GM20000 (cell line): Measurements from ENCODE around the gene HAGHL.

ENCODE experiments used
- DNase-seq: peaks from one replicate; pipeline ENCODE4 v3.0.0; 2012; ENCODE audit warnings: low spot score
- TF ChIP-seq, protein P1 (sequence below): IDR thresholded peaks from 2 replicates; pipeline ENCODE4 v1.5.1; 2012; ENCODE audit warnings: mild to moderate bottlenecking, control low read depth; ENCODE audit errors: extremely low read depth, missing control alignments

HAGHL gene

DNA sequence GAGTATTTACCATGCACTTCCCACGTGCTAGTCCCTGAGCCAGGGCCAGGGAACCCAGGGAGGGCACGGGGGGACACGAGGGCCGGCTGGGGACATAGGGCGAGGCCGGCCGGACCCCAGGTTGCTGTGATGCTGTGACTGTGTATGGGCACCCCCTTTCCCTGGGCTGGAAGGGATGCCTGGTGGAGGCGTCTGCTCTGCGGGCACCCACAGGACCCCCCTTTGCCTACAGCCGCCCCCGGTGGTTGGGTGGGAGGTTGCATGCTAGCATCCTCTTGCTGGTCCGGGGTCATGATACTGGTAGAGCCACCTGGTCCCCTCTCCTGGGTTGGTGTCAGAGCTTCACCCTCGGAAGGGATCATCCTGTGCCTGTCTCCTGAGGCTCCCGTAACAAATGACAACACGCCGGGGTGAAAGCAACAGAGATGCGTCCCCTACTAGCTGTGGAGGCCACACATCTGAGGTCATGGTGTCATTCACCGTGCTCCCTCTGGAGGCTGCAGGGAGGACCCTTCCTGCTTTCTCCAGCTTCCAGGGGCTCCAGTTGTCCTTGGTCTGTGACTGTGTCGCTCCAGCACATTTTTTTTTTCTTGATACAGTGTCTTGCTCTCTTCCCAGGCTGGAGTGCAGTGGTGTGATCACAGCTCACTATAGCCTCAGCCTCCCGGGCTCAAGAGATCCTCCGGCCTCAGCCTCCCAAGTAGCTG, 17.0 kb downstream of the HAGHL start:
- no peak for DNase-seq
- TF ChIP-seq, protein P1, sequence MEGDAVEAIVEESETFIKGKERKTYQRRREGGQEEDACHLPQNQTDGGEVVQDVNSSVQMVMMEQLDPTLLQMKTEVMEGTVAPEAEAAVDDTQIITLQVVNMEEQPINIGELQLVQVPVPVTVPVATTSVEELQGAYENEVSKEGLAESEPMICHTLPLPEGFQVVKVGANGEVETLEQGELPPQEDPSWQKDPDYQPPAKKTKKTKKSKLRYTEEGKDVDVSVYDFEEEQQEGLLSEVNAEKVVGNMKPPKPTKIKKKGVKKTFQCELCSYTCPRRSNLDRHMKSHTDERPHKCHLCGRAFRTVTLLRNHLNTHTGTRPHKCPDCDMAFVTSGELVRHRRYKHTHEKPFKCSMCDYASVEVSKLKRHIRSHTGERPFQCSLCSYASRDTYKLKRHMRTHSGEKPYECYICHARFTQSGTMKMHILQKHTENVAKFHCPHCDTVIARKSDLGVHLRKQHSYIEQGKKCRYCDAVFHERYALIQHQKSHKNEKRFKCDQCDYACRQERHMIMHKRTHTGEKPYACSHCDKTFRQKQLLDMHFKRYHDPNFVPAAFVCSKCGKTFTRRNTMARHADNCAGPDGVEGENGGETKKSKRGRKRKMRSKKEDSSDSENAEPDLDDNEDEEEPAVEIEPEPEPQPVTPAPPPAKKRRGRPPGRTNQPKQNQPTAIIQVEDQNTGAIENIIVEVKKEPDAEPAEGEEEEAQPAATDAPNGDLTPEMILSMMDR, result no peak

DNA sequence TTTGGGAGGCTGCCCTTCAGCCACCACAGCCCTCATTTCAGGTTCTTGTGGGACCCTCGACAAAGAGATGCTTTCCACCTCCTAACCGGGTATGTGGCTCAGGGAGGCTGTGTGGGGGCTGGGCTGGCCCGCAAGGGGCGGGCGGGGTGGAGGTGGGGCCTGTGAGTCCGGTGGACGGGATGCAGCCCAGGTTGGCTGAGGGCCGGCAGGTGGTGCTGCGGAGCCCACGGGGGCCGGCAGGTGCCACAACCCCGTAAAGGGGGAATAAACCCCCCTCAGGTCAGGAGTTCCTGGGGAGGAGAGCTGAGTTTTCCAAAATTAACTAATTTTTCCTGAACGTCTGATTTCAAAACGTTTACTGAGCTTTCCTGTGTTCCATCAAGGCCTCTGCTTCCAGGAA, 18.8 kb downstream of the HAGHL start:
- TF ChIP-seq, protein P1, result peak; percentile 24
- peak; percentile 75 for DNase-seq

DNA sequence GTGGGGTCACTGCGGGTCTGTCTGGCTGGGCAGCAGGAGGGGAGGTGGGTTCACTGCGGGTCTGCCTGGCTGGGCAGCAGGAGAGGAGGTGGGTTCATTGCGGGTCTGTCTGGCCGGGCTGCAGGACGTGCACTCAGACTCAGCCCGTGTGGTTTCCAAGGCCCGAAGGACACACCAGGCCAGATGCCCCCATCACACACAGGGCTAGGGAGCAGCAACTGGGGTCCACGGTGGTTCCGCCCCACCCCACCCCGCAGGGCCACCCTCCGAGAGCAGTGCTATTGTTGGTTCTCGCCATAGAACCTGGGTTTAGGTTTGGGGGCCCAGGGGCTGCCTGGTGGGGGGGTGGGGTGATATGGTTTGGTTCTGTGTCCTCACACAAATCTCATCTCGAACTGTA, 19.7 kb downstream of the HAGHL start:
- TF ChIP-seq, protein P1, result no peak

DNA sequence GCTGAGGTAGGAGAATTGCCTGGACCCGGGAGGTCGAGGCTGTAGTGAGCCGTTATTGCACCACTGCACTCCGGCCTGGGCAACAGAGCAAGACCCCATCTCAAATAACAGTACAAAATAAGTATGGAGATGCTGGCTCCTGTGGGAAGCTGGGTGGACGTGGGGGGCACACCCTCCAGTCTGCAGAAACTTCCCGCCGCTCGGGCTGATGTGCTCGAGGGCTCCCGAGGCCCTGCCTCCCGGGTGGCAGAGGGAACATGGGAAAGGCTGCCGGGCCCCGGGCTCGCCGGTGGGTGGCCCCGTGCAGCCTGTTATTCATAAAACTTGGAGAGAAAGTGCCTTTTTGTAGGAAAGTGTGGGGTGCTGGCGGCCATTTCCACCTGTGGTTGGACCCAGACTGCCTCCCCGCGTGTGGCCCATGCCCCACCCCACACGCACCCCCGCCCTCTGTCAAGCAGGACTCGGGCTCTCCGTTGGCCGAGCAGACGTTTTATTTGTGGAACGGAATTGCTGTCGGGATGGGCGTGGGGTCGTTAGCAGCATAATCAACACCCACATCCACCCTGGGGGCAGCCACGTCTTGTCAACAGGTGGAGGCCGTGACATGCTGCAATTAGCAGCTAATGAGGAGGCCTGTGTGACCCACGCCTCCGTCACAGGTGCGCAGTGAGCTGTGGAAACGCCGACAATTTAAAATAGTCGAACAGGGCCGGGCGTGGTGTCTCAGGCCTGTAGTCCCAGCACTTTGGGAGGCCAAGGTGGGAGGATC, 21.3 kb downstream of the HAGHL start:
- TF ChIP-seq, protein P1, result no peak
- no peak for DNase-seq

More for the DNA sequence above, 19.7 kb downstream of the HAGHL start:
- DNase-seq, result no peak

DNA sequence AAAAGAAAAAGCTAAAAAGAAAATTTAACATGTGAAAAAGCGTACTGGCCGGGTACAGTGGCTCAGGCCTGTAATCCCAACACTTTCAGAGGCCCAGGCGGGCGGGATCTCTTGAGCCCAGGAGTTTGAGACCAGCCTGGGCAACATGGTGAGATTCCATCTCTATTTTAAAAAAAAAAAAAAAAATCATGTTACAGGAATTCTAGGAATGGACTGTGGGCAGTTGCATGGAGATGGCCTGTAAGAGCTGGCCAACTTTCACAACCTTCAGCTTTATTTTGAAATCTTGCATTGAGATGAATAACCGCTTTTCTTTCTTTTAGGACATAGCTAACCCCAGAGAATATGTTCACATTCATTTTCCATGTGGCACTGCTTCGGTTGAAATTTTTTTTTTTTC, 22.1 kb downstream of the HAGHL start:
- no peak for DNase-seq

DNA sequence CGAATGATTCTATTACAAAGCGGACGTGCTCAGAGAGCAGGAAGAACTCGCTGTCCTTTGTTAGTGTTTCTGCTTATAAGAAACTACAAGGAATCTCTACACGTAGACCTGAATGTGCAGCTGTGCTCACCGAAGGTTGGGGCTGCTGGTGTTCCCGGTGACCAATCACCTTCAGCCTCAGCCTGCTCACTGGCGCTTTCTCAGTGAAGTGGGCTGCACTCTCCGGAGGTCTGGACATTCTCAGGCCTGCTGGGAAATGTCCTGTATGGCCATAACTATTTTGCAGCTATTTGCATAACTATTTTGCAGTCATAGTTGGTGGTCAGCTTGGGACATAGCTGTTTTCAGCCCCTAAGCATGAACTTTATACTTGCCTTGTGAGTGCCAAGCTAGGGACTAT, 23.6 kb downstream of the HAGHL start:
- TF ChIP-seq, protein P1, result no peak
- DNase-seq, result no peak

More for the DNA sequence above, 22.1 kb downstream of the HAGHL start:
- TF ChIP-seq, protein P1, result no peak

DNA sequence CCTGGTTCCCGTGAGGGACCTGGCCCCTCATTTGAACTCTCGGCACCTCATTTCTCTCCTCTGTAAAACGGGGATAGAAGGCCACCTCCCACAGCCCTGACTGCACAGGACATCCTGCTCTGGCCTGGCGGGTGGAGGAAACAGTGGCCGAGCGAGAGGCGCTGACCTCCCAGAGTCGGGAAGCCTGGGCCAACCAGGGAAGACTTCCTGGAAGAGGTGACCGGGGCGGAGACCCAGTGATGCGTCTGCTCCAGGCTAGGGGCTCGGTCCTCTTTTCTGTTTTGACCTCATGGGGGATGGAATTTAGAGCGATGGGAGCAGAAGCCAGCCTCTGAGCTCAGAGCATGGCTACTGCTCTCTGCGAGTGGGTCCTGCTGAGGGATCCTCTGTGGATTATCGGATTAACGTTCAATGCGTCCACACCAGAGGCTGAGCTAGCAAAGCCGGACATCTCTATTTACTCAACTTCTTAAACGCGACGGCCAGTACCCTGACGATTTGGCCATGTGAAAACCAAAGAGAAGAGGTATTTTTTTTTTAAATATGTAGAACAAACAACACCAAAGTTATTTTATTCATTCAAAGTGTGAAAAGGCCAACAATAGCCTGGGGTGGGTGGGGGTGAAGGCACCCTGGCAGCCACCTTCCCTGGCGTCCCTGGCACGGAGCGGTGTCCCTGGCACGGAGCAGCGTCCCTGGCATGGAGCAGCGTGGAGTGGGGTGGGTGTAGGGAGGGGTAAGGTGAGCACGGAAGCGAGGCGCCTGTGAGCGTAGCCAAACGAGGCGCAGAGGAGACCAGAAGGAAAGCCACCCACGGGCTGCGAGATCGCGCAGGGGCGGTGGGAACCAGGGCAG, 24.5 kb downstream of the HAGHL start:
- DNase-seq, result no peak
- TF ChIP-seq, protein P1, result no peak
